Fibroblast of lung (primary cell): Measurements from ENCODE around the gene NDN. TPM values are rescaled to one million over a fixed set of nuclear protein-coding genes. Genes with fewer than 3 reads are reported as not detected.

Source experiments
- DNase-seq, 2 donors: peaks; one replicate each; pipeline versions ENCODE4 v3.0.0 to v3.0.0-alpha.2; 2010; ENCODE audit warnings: low read depth in 2 of 2
- H2AFZ ChIP-seq: 2 replicates; pipeline ENCODE4 v1.5.1; 2012; ENCODE audit warnings: low read length, control low read depth, inconsistent platforms
- H3K27ac ChIP-seq: 2 replicates; pipeline ENCODE4 v1.5.1; 2011; ENCODE audit warnings: low read length, control low read depth; ENCODE audit not compliant: insufficient read depth
- H3K27me3 ChIP-seq: 2 replicates; pipeline ENCODE4 v1.5.1; 2011; ENCODE audit warnings: mild to moderate bottlenecking, low read length; ENCODE audit not compliant: control insufficient read depth, insufficient read depth
- H3K36me3 ChIP-seq: 2 replicates; pipeline ENCODE4 v1.5.1; 2011; ENCODE audit warnings: low read length; ENCODE audit not compliant: control insufficient read depth, insufficient read depth
- H3K4me1 ChIP-seq: 2 replicates; pipeline ENCODE4 v1.5.1; 2011; ENCODE audit warnings: low read length; ENCODE audit not compliant: control insufficient read depth, insufficient read depth; ENCODE audit errors: extremely low read depth
- H3K4me2 ChIP-seq: 2 replicates; pipeline ENCODE4 v1.5.1; 2011; ENCODE audit warnings: low read length, control low read depth; ENCODE audit not compliant: insufficient read depth; ENCODE audit errors: extremely low read depth
- H3K4me3 ChIP-seq, 4 experiments: fragments of 200-600 bp in 1 of 4; sonication (generic) in 1 of 4; replicated peaks in 1 of 4; 2 replicates each; pipeline ENCODE4 v1.5.1; 2011 to 2016; ENCODE audit warnings: low read length in 4 of 4, low read depth in 3 of 4, mild to moderate bottlenecking in 3 of 4, control low read depth in 2 of 4, inconsistent platforms in 1 of 4, mixed read lengths in 1 of 4; ENCODE audit not compliant: insufficient read depth in 1 of 4; ENCODE audit errors: control extremely low read depth in 1 of 4
- H3K79me2 ChIP-seq: 2 replicates; pipeline ENCODE4 v1.5.1; 2012; ENCODE audit warnings: mild to moderate bottlenecking, low read length, inconsistent platforms; ENCODE audit not compliant: control insufficient read depth, insufficient read depth
- H3K9ac ChIP-seq: 2 replicates; pipeline ENCODE4 v1.5.1; 2011; ENCODE audit warnings: mild to moderate bottlenecking, low read length, control low read depth; ENCODE audit not compliant: insufficient read depth
- H3K9me3 ChIP-seq: 2 replicates; pipeline ENCODE4 v1.5.1; 2012; ENCODE audit warnings: low read depth, low read length; ENCODE audit not compliant: control insufficient read depth, insufficient read depth
- H4K20me1 ChIP-seq: 2 replicates; pipeline ENCODE4 v1.5.1; 2011; ENCODE audit warnings: low read length; ENCODE audit not compliant: control insufficient read depth, insufficient read depth; ENCODE audit errors: extremely low read depth
- CTCF ChIP-seq, 2 donors: IDR thresholded peaks in 1 of 2; conservative IDR thresholded peaks in 1 of 2; 1 replicate in 1 of 2; 2 replicates in 1 of 2; pipeline ENCODE4 v1.5.1; 2011 to 2012; ENCODE audit warnings: low read length in 2 of 2, control low read depth in 1 of 2, inconsistent platforms in 1 of 2, low read depth in 1 of 2, mild to moderate bottlenecking in 1 of 2
- EZH2 ChIP-seq: IDR thresholded peaks from 2 replicates; pipeline ENCODE4 v1.5.1; 2012; ENCODE audit warnings: low read length, control low read depth, mild to moderate bottlenecking; ENCODE audit errors: missing control alignments
- polyA plus RNA-seq, 2 donors: library from polyadenylated mRNA; depleted of rRNA in 1 of 2; stranded (reverse) in 1 of 2; unstranded in 1 of 2; fragments of >200 nt; gene quantifications; 2 replicates each; pipeline ENCODE4 v1.2.1, GENCODE V29; 2011 to 2012; ENCODE audit warnings: missing spikeins in 1 of 2
- total RNA-seq: library from RNA; depleted of rRNA; stranded (reverse); fragments of >200 nt; gene quantifications from 2 replicates; pipeline ENCODE4 v1.2.1, GENCODE V29; 2014

The NDN gene
- total and polyA plus RNA-seq, 2 donors (not counting 1 experiment from before 2014, with no cell fraction given) = 32.8 to 47.7 TPM

- no peak overlapping the region for H3K4me3 ChIP-seq
Measured at GRCh38 chr15:23708332-23708731, 21.2 kb upstream of the NDN start.

GRCh38 chr15:23695282-23695681, 8.2 kb upstream of the NDN start:
- H3K4me3 ChIP-seq = no peak overlapping the region
- H3K9ac ChIP-seq = no peak overlapping the region
- H3K36me3 ChIP-seq = no peaks in the 10 kb centered on the region
- no peak overlapping the region for H3K27ac ChIP-seq
- H3K27me3 ChIP-seq = no peaks in the 10 kb centered on the region
- DNase-seq = no peak
- no peak overlapping the region for H3K4me2 ChIP-seq
- H2AFZ ChIP-seq = no peak overlapping the region
- H3K4me1 ChIP-seq = no peaks in the 10 kb centered on the region
- TF ChIP-seq EZH2 (no peak), CTCF (conservative IDR thresholded peaks at IDR 0.05 in 1 of 2, IDR thresholded peaks at IDR 0.05 in 1 of 2; ENCODE audit: low read depth in 1 of 2, low read length in 2 of 2) (no peak)
- H3K9me3 ChIP-seq = no peaks in the 10 kb centered on the region
- no peaks in the 10 kb centered on the region for H3K79me2 ChIP-seq
- no peaks in the 10 kb centered on the region for H4K20me1 ChIP-seq

More at GRCh38 chr15:23708332-23708731, 21.2 kb upstream of the NDN start:
- H3K27ac ChIP-seq = no peak overlapping the region
- no peaks in the 10 kb centered on the region for H3K4me1 ChIP-seq
- H3K9ac ChIP-seq = no peak overlapping the region
- H3K27me3 ChIP-seq = no peaks in the 10 kb centered on the region
- TF ChIP-seq EZH2 (no peak), CTCF (conservative IDR thresholded peaks at IDR 0.05 in 1 of 2, IDR thresholded peaks at IDR 0.05 in 1 of 2; ENCODE audit: low read depth in 1 of 2, low read length in 2 of 2) (no peak)
- H3K9me3 ChIP-seq = no peaks in the 10 kb centered on the region
- H4K20me1 ChIP-seq = no peaks in the 10 kb centered on the region
- H3K79me2 ChIP-seq = no peaks in the 10 kb centered on the region
- no peak overlapping the region for H2AFZ ChIP-seq
- DNase-seq = no peak
- H3K36me3 ChIP-seq = no peaks in the 10 kb centered on the region
- H3K4me2 ChIP-seq = no peak overlapping the region

GRCh38 chr15:23694592-23694991, 7.5 kb upstream of the NDN start:
- no peaks in the 10 kb centered on the region for H3K4me1 ChIP-seq
- no peak overlapping the region for H2AFZ ChIP-seq
- no peaks in the 10 kb centered on the region for H3K79me2 ChIP-seq
- no peaks in the 10 kb centered on the region for H3K27me3 ChIP-seq
- H3K27ac ChIP-seq = no peak overlapping the region
- DNase-seq = no peak
- TF ChIP-seq EZH2 (no peak), CTCF (conservative IDR thresholded peaks at IDR 0.05 in 1 of 2, IDR thresholded peaks at IDR 0.05 in 1 of 2; ENCODE audit: low read depth in 1 of 2, low read length in 2 of 2) (no peak)
- H3K4me2 ChIP-seq = no peak overlapping the region
- H3K4me3 ChIP-seq = no peak overlapping the region
- H3K36me3 ChIP-seq = no peaks in the 10 kb centered on the region
- no peaks in the 10 kb centered on the region for H4K20me1 ChIP-seq
- H3K9me3 ChIP-seq = no peaks in the 10 kb centered on the region
- no peak overlapping the region for H3K9ac ChIP-seq
